Measurements from ENCODE around the gene VPS16.

Gene VPS16

GRCh38 chr20:2903686-2904085 is 63.1 kb downstream of the VPS16 start:
- DNase-seq: no peak

DNA sequence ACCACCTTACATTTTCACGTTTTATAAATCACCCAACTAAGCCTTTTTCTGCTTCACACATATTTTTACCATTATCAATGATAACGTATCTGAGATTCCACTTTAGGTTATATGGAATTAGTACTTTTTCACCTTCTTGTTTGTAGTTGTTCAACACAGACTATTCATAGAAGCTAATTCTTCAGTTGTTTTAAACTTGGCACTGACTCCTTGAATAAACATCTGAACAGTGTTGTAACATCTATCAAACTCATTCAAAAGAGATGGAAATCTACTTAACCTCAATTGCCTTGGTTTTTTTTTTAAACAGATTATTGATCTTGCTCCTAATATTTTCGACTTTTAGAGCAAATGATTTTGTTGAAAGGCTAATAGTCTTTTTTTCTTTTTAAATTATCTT is 67.0 kb downstream of the VPS16 start:
- DNase-seq: no peak

- no peak for DNase-seq
Observed at GRCh38 chr20:2909953-2910352, 69.4 kb downstream of the VPS16 start.

DNA sequence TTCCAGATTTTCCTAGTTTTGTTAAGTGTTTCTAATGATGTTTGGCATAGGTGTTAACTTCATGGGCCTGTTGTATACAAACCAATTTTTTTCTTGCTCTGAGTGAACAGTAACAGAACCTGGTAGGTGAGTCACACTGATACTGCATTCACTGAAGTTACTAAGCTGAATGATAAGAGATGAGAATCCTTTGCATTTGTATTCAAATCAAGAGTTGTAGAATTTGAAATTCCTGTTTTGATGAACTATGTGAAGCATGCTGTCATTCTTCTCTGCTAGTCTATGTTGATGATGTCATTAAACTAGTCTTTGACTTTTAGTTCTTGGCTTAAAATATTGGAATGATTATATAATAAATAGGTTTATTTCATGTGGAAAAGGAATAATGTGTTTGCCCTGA is 70.7 kb downstream of the VPS16 start:
- peak; percentile 77 for DNase-seq

DNA sequence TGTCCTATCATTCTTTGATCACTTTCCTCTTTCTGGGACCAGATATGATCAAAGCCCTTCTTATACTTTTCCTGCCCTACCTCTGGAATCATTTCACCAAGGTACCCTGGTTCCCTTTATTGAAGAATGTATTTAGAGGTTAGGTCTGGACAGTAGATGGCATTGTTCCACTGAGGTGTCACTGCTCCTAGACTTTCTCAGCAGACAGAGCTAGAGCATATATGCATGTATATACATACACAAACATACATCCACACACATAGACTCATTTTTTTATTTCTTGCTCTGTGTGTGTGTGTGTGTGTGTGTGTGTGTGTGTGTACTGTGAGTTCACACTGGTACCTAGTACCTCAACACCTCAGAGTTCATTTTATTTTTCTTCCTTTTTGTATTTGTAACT is 73.6 kb downstream of the VPS16 start:
- no peak for DNase-seq

All from activated CD4-positive, alpha-beta T cell treated with anti-CD3 and anti-CD28 coated beads, Interleukin-2, amount 50 U/mL, for 16 hours (primary cell).